Activated CD8-positive, alpha-beta memory T cell treated with anti-CD3 and anti-CD28 coated beads, Interleukin-2, amount 50 U/mL, for 48 hours (primary cell): Measurements from ENCODE around the gene CLMP.
"Not testable (repeated sequence)": the region's sequence is repeated elsewhere in the genome, so short reads cannot be mapped to it uniquely, and the experiment has no call there.

Experiments used
- DNase-seq: peaks from one replicate; pipeline ENCODE4 v3.0.0-alpha.2; 2020

Gene CLMP

GRCh38 chr11:123129920-123130319 is 65.1 kb downstream of the CLMP start:
- no peak for DNase-seq

- no peak for DNase-seq
Observed at GRCh38 chr11:123125169-123125568, 69.9 kb downstream of the CLMP start.

- no peak for DNase-seq
Observed at GRCh38 chr11:123122852-123123251, 72.2 kb downstream of the CLMP start.

GRCh38 chr11:123122341-123122740 is 72.7 kb downstream of the CLMP start:
- no peak for DNase-seq

GRCh38 chr11:123116486-123116885 is 78.6 kb downstream of the CLMP start:
- no peak for DNase-seq

GRCh38 chr11:123111465-123111864 is 83.6 kb downstream of the CLMP start:
- no peak for DNase-seq

GRCh38 chr11:123110397-123110796 is 84.7 kb downstream of the CLMP start:
- no peak for DNase-seq

GRCh38 chr11:123107945-123108495 is 87.0 kb downstream of the CLMP start:
- DNase-seq, result no peak

- DNase-seq, result no peak
Observed at GRCh38 chr11:123104697-123105096, 90.4 kb downstream of the CLMP start.

GRCh38 chr11:123103326-123103980 is 91.6 kb downstream of the CLMP start:
- no peak for DNase-seq

- no peak for DNase-seq
Observed at GRCh38 chr11:123100379-123101085, 94.5 kb downstream of the CLMP start.

GRCh38 chr11:123098990-123099389 is 96.1 kb downstream of the CLMP start:
- DNase-seq, result no peak

- no peak for DNase-seq
Observed at GRCh38 chr11:123093739-123094138, 101.3 kb downstream of the CLMP start.

- no peak for DNase-seq
Observed at GRCh38 chr11:123091506-123091905, 103.5 kb downstream of the CLMP start.

GRCh38 chr11:123090168-123090567 is 104.9 kb downstream of the CLMP start:
- not testable (repeated sequence) for DNase-seq

GRCh38 chr11:123088896-123089295 is 106.2 kb downstream of the CLMP start:
- DNase-seq, result not testable (repeated sequence)

GRCh38 chr11:123087657-123088056 is 107.4 kb downstream of the CLMP start:
- not testable (repeated sequence) for DNase-seq

- no peak for DNase-seq
Observed at GRCh38 chr11:123086305-123086704, 108.7 kb downstream of the CLMP start.

GRCh38 chr11:123085497-123085896 is 109.6 kb downstream of the CLMP start:
- no peak for DNase-seq

GRCh38 chr11:123084454-123084853 is 110.6 kb downstream of the CLMP start:
- no peak for DNase-seq

- no peak for DNase-seq
Observed at GRCh38 chr11:123083623-123084029, 111.4 kb downstream of the CLMP start.

- no peak for DNase-seq
Observed at GRCh38 chr11:123082977-123083376, 112.1 kb downstream of the CLMP start.

GRCh38 chr11:123080015-123080414 is 115.0 kb downstream of the CLMP start:
- no peak for DNase-seq

- DNase-seq, result no peak
Observed at GRCh38 chr11:123076484-123076883, 118.6 kb downstream of the CLMP start.
